Skeletal muscle satellite cell (primary cell): ENCODE results near the gene ARL15.

ENCODE experiments used
- H3K27me3 ChIP-seq: 2 replicates; pipeline ENCODE4 v1.7.0; 2013; ENCODE audit warnings: low read length; ENCODE audit not compliant: control insufficient read depth, insufficient read depth
- H3K36me3 ChIP-seq: 2 replicates; pipeline ENCODE4 v1.7.0; 2013; ENCODE audit warnings: mild to moderate bottlenecking, control low read depth, low read length; ENCODE audit not compliant: insufficient read depth
- H3K4me1 ChIP-seq: 2 replicates; pipeline ENCODE4 v1.7.0; 2013; ENCODE audit warnings: low read length; ENCODE audit not compliant: control insufficient read depth, insufficient read depth
- H3K4me2 ChIP-seq: 2 replicates; pipeline ENCODE4 v1.7.0; 2013; ENCODE audit warnings: mild to moderate bottlenecking, low read length
- H3K4me3 ChIP-seq: 2 replicates; pipeline ENCODE4 v1.7.0; 2013; ENCODE audit warnings: low read length
- H3K9ac ChIP-seq: 2 replicates; pipeline ENCODE4 v1.7.0; 2013; ENCODE audit warnings: mild to moderate bottlenecking, low read depth, low read length, moderate library complexity
- H3K9me3 ChIP-seq: replicated peaks from 2 replicates; pipeline ENCODE4 v1.7.0; 2013; ENCODE audit warnings: mild to moderate bottlenecking, control low read depth, low read length

ARL15 gene

DNA sequence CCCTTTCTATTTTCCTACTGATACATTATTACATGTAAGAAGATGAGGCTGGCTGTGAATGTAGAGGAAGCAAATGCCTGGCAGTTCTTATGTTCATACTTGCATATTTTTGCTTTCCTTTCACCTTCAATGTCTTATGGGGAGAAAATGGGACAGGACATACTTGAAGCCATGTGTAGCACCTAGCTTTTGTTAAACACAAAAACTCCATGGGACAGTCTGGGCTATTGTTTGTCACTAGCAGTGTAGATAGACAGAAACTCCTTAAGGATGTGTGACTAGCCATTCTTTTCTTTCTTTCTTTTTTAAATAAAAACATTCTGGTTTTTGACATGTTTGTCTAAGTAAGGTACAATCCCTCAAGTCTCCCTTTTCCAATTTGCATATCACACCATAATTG lies 122.7 kb downstream of the ARL15 start:
- no peaks in the 10 kb centered on the region for H3K27me3 ChIP-seq
- no peaks in the 10 kb centered on the region for H3K4me1 ChIP-seq
- no peaks in the 10 kb centered on the region for H3K36me3 ChIP-seq
- no peak overlapping the region for H3K4me3 ChIP-seq
- H3K9ac ChIP-seq: no peak overlapping the region
- H3K9me3 ChIP-seq: no peaks in the 10 kb centered on the region
- no peak overlapping the region for H3K4me2 ChIP-seq

DNA sequence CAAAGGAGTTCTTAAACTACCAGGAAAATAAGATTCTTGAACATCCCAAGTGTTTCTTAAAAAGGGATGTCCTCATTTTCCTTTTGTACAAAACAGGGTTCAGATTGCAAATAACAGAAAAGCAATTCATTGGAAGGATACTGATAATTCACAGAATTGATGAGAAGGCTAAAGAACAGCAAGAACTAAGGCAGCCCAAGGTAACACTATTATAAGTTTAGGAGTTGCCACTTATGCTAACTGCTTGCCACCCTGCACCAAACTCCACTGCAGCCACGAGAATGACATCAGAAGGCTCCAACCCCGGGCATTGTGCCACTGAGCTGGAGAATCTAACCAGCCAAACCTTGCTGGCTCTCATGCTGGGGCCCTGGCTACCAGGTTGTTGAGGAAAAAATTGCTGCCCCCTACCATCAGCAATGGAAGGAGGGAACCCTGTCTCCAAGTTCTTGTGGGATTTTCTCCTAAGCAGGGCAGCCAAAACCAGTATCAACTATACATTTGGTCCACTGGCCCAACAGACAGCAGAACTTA lies 123.4 kb downstream of the ARL15 start:
- H3K27me3 ChIP-seq: no peaks in the 10 kb centered on the region
- H3K4me2 ChIP-seq: no peak overlapping the region
- no peak overlapping the region for H3K9ac ChIP-seq
- no peaks in the 10 kb centered on the region for H3K36me3 ChIP-seq
- no peak overlapping the region for H3K4me3 ChIP-seq
- no peaks in the 10 kb centered on the region for H3K4me1 ChIP-seq
- H3K9me3 ChIP-seq: no peaks in the 10 kb centered on the region

DNA sequence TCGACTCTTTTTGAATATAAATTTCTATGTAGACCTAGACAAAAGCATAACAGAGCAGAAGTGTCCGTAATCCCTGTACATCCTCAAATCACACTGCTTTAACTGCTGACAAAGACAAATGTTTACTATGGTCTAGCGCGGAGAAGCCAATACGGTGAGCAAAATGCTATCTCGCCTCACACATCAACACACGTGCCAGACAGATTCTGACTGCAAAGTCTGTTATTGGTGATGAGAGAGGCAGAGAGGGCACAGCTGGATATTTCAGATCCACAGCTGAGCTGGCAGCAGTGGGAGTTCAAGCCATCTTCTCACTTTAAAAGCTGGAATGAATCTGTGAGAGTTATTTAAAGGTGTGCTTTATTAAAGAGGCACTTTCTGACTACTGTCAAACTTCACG lies 124.3 kb downstream of the ARL15 start:
- no peaks in the 10 kb centered on the region for H3K36me3 ChIP-seq
- H3K4me3 ChIP-seq: no peak overlapping the region
- H3K9ac ChIP-seq: no peak overlapping the region
- no peaks in the 10 kb centered on the region for H3K27me3 ChIP-seq
- no peaks in the 10 kb centered on the region for H3K4me1 ChIP-seq
- H3K9me3 ChIP-seq: no peaks in the 10 kb centered on the region
- H3K4me2 ChIP-seq: no peak overlapping the region

DNA sequence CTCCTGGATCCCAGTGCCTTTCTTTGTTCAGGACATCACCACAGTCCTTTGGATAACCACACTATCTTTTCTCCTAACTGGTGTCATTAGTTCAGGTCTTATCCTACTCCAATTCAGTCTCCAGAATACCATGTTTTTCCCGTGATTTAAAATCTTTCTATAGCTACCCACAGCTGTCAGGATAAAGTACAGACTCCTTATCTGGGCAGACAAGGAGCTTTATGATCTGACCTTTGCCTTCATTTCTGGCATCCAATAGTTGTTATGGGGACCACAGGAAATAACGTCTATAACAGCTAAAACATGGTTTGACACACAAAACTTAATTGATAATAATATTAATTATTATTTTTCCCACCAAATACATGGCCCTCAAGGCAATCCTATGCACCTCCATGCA lies 125.6 kb downstream of the ARL15 start:
- H3K4me3 ChIP-seq: no peak overlapping the region

DNA sequence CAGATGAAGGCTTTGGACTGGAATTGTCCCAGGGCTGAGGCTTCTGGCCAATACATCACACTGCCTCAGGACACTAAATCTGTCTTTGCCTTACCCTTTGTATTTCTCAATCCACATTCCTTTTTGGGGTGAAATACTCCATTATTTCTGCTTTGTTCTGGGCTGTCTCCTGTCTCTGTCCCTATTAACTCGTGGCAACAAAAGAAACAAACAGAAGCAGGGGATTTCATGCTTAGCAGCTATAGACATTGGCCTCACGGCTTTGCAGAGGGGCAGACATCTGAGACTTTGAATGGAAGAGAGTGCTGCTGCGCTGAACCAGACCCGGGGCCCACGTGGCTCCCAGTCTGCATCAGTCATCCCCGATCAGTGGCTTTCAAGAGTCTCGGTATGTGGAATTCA lies 129.7 kb downstream of the ARL15 start:
- H3K9ac ChIP-seq: no peak overlapping the region
- H3K9me3 ChIP-seq: no peaks in the 10 kb centered on the region
- no peaks in the 10 kb centered on the region for H3K4me1 ChIP-seq
- H3K36me3 ChIP-seq: no peaks in the 10 kb centered on the region
- no peaks in the 10 kb centered on the region for H3K27me3 ChIP-seq
- H3K4me2 ChIP-seq: no peak overlapping the region
- no peak overlapping the region for H3K4me3 ChIP-seq

More for the DNA sequence above, 125.6 kb downstream of the ARL15 start:
- Histone ChIP-seq H3K27me3 (no peaks in the 10 kb centered on the region), H3K9me3 (no peaks in the 10 kb centered on the region), H3K9ac (no peak overlapping the region), H3K36me3 (no peaks in the 10 kb centered on the region), H3K4me2 (no peak overlapping the region), H3K4me1 (no peaks in the 10 kb centered on the region)

DNA sequence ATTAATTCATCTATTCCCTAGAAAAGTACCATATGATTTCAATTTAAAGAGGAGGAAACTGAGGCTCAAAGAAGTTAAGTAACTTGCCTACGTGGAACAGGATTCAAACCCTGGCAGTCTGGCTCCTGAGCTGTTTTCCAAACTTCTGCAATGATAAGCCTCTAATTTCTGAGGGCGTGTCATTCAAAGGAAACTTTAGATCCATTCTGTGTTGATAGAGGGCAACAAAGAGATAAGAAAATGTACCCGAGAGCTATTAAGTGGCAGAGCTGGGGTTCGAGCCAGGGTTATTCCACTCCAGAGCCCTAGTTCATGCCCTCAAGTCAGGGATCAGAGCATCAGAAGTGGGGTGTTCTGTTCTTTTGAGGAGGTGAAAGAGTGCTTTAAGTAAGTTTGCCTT lies 131.4 kb downstream of the ARL15 start:
- Histone ChIP-seq H3K4me3 (no peak overlapping the region), H3K9me3 (no peaks in the 10 kb centered on the region), H3K4me2 (no peak overlapping the region), H3K9ac (no peak overlapping the region), H3K4me1 (no peaks in the 10 kb centered on the region), H3K27me3 (no peaks in the 10 kb centered on the region), H3K36me3 (no peaks in the 10 kb centered on the region)

DNA sequence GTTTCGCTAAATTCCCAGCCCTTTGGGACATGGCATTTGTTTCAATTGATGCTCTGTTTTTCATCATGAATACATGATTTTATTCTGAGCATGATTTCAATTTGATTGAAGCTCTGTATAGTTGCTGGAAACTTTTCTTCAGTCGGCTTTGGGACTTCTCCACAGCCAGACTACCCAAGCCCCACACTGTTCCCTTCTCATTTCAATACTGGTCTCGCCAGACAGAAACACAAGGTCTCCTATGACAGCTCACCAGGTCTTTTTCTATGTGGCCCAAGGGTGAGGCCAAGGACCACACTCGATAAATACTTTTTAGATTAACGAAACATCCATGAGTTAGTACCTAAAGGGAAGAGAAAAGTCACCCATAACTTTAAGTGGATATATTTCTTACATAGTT lies 132.2 kb downstream of the ARL15 start:
- Histone ChIP-seq H3K9ac (no peak overlapping the region), H3K4me3 (no peak overlapping the region), H3K4me2 (no peak overlapping the region), H3K36me3 (no peaks in the 10 kb centered on the region), H3K4me1 (no peaks in the 10 kb centered on the region), H3K27me3 (no peaks in the 10 kb centered on the region), H3K9me3 (no peaks in the 10 kb centered on the region)

DNA sequence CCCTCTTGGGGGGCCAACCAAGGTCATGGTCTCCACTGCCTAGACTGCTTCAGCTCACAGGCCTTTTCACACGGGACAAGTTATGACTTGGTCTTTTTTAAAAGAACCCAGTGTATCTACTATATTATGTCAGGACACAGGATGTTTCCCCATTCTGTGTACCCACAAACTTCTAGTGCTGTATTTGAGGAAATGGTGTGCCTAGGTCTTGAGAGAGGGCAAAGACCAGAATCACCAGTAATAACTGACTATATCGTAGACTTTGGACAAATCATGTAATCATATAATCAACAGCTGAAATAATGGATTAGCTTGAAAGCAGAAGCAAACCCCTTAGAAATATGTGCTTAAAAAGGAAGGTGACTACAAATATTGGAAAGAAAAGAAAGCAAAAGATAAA lies 133.3 kb downstream of the ARL15 start:
- no peak overlapping the region for H3K9ac ChIP-seq

DNA sequence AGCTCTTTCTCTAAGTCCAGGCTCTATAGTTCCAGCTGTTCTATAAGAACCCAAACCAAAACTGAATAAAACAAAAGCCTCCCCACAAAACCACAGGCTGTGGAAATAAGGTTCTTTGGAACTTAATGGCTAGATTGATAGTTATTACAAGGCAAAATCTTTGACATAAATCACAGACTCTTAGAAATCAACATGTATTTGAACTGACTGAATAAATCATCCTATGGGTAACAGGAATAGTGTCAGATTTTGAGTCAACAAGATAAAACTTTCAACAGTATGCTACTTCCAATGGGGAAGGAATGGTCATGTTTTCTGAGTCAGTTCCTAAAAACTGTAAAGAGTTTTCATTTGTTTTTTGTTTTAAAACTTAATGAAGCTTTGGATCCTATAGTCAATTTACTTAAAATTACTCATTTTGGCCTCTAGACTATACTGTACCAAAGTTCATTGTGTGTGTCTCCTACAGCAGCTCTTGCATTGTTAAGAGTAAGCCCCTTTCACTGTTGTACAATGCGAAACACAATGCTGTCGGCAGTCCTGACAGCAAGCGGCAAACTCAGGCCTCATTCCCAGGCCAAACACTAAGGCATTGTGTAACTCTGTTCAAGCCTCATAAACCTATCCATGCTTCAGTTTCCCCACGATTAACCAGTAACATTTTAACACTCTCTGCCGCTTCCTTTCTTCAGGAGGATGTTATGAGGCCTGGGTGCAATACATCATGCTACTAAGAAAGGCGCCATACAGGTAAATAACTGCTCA lies 134.1 kb downstream of the ARL15 start:
- Histone ChIP-seq H3K9ac (no peak overlapping the region), H3K27me3 (no peaks in the 10 kb centered on the region), H3K9me3 (no peaks in the 10 kb centered on the region), H3K36me3 (no peaks in the 10 kb centered on the region), H3K4me1 (no peaks in the 10 kb centered on the region), H3K4me3 (no peak overlapping the region), H3K4me2 (no peak overlapping the region)

More for the DNA sequence above, 133.3 kb downstream of the ARL15 start:
- no peaks in the 10 kb centered on the region for H3K9me3 ChIP-seq
- no peaks in the 10 kb centered on the region for H3K4me1 ChIP-seq
- H3K4me2 ChIP-seq: no peak overlapping the region
- H3K27me3 ChIP-seq: no peaks in the 10 kb centered on the region
- H3K36me3 ChIP-seq: no peaks in the 10 kb centered on the region
- no peak overlapping the region for H3K4me3 ChIP-seq

DNA sequence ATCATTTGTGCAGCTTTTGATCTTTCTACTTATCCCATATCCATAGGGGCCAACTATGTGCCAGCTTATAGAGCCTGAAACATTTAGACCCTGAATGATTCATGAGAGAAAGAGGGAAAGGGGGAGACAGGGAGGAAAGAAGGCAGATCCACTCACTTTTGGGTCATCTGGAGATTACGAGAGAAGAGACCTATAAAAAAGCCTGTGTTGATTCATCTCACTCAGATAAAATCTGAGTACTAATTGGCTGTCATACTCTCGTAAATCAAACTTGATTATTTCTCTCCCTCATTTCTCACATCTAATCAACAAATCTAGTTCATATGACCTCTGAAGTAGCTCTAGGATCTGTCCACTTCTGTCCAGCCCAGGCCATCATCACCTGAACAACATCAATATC lies 137.1 kb downstream of the ARL15 start:
- Histone ChIP-seq H3K9me3 (no peaks in the 10 kb centered on the region), H3K4me2 (no peak overlapping the region), H3K36me3 (no peaks in the 10 kb centered on the region), H3K4me1 (no peaks in the 10 kb centered on the region), H3K9ac (no peak overlapping the region), H3K27me3 (no peaks in the 10 kb centered on the region), H3K4me3 (no peak overlapping the region)

DNA sequence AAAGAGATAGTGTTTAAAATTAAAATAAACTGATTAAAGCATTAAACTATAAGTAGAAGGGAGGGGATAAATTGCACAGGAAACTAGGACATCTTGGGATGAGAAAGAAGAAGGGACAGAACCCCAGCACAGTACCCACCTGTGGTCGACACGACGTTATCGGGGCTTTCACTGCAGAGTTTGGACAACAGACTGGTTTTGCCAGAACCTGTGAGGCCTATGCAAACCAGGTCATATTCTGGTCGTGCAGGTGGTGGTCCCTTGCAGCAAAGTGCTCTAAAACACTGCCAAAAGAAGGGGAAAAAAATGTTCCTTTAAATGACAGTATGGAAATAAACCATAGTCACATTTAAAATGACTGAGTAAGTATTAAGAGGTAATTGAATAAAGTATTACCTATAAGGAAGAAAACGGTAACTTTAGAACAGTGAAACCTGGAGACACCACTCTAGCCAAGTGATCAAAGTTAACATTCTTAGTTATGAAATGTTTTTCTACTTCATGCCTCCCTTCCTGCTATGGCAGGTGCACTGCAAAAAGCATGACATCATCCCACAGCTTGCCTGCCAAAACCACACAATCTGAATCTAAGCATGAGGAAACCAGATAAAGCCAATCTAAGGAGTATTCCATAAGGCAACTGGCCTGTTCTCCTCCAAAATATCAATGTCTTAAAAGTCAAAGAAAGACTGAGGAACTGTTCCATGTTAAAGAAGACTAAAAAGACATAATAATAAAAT lies 138.6 kb downstream of the ARL15 start:
- Histone ChIP-seq H3K9me3 (no peaks in the 10 kb centered on the region), H3K9ac (no peak overlapping the region), H3K4me2 (no peak overlapping the region), H3K27me3 (no peaks in the 10 kb centered on the region), H3K36me3 (no peaks in the 10 kb centered on the region), H3K4me3 (no peak overlapping the region), H3K4me1 (no peaks in the 10 kb centered on the region)
